GM21381 (cell line): ENCODE results near the gene PPFIA4.

Experiments used
- ATAC-seq: cut with Tn5 transposase; IDR thresholded peaks from one replicate; pipeline ENCODE4 v1.9.1; 2021; ENCODE audit warnings: mild to moderate bottlenecking, moderate library complexity; ENCODE audit not compliant: unreplicated experiment

Gene PPFIA4

DNA sequence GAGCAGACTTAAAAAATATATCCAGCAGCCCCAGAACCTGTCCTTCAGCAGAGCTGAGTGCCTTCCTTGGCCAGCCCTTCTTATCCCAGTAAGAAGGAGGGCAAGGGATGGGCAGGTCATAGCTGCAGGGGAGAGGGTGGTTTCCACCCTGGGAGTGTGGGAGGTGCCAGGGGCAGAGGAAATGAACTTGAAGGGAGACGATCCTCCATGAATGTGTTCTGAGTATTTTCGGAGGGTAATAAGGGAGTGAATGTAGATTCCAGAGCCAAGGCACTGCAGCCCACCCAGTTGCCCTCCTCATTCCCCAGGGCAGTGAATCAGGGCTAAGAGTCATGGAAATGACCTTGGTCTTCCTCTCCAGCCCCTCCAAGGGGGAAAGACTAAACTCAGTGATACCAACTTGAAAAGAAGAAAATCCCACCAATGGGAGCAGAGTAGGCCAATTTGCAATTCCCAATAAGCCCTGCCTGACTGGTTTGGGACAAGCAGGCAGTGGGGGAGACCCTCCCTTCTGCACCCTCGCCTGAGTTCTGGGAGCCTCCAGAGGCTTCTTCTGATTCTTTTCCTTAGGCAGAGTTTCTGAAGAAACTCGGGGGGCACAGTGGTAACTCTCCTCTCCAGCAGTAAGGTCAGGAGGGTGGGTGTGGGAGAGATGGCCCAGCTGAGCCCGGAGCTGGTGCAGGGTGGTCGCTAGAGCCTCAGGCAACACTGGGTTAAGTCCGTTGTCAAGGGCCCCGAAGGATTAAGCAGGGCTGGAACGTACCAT is 55.4 kb downstream of the PPFIA4 start:
- ATAC-seq: no peak

DNA sequence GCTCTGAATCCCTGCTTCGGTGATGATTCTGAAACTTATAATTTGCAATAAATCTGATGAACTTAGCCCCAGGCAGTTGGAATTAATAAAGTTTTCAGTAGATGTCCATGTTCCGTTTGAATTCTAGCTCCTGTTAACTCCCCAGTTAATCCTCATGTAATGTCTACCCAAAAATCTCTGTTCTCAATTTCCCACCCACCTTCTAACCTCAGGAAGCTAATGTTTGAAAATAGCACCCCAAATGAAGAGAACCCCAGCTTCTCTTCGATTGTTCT is 55.9 kb downstream of the PPFIA4 start:
- ATAC-seq: no peak

DNA sequence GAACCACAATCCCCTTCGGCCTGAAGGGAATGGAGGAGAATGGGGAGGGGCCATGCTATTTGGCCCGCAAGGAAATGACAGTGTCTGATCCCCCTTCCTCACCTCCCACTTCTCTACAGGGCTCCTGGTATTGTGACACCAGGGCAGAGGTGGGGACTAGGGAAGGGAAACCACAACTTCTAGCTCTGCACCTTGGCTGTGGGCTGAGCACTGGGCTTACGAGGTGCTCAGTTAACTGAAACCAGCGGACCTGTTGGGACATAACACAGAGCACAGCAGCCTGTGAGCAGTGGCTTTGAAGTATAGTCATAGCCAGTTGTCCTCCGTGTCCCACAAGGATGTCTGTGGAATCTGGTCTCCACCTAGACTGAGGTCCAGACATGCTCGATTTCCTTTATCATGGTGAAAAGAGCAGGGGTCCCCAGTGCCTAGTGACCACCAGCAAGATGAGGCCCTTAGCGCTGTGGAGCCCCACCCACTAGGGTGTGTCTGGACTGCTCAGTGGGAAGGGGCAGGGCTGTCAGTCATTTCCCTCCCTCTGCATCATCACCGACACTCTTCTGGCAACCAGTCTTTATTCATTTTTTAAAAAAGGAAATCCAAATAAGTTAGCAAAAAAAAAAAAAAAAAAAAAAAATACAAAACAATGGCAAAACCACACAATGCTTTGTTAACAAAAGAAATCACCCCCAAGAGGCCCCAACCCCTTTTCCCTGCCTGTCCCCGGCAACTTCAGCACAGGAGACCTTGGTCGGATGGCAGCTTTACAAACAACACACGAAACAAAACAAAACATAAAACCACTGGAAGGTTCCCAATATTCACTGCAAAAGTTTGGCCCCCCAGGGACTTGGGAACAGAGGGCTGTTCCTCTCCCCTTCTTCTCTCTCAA is 56.5 kb downstream of the PPFIA4 start:
- no peak for ATAC-seq

DNA sequence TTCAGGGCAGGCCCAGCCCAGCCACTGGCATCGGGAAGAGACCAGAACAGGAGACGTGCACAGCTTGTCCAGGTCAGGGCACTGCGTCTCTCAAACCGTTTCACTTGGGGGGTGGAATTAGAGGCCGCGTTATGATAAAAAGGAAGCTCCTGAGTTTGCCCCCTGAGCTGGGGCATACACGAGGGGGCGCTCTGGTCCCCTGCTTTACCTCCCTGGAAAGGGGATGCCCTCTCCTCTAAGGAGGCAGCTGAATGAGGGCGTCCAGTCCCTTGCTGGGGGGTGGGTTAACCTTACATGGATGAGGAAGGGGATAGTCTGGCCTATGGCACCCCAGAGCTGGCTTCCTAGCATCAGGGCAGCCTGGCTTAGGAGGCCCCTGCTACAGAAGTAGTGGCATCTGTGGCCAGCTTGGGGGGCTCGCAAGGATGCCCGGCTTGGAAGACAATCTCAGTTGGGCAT is 57.2 kb downstream of the PPFIA4 start:
- no peak for ATAC-seq

DNA sequence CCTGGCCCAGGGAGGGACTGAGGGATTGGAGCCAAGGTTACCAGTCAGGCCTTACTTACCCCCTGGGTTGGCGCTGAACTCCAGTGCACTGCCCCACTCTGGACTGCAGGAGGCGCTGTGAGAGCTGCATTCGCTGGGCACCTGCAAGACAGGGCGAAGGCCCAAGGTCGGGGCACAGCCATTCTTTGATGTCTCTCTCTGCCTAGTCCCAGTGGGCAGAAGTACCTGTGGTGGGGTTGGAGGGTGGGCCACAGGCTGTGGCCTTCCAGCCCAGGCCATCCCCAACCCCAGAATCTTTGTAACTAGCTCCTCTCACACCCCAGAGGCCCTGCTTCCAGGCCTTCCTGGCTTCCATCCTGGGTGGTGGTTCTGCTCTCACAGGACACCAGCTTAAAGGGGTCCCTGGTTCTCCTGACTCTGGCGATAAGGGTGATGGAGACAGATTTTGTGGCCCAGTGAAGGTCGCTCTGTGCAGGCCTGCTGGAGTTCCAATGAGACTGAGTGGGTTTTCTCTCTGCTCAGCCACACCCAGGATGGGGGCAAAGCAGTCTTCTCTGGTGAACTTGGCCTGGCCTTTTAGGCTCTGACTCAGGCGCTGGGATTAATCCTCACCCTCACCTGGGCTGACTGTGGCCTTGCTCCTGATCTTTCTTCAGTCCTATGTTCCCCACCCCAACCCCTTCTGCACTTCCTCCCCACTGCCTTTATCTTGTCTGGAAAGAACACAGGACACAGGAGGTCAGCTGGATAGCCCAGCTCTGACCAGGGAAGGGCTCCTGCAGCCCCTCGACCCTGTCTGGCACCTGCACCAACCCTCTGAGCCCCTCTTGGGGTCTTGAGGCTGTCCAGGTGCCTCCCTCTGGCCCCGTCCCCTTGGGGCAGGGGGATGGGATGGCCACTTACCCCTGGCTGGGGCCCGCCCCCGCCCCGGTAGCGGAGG is 58.6 kb downstream of the PPFIA4 start:
- ATAC-seq: no peak

- ATAC-seq: no peak
Observed at GRCh38 chr1:203085528-203086406, 59.5 kb downstream of the PPFIA4 start, which contains the start of gene MYOG. TSS of gene MYOG (minus strand) at chr1:203086012. CDS start at chr1:203085961, 51 bp downstream.

DNA sequence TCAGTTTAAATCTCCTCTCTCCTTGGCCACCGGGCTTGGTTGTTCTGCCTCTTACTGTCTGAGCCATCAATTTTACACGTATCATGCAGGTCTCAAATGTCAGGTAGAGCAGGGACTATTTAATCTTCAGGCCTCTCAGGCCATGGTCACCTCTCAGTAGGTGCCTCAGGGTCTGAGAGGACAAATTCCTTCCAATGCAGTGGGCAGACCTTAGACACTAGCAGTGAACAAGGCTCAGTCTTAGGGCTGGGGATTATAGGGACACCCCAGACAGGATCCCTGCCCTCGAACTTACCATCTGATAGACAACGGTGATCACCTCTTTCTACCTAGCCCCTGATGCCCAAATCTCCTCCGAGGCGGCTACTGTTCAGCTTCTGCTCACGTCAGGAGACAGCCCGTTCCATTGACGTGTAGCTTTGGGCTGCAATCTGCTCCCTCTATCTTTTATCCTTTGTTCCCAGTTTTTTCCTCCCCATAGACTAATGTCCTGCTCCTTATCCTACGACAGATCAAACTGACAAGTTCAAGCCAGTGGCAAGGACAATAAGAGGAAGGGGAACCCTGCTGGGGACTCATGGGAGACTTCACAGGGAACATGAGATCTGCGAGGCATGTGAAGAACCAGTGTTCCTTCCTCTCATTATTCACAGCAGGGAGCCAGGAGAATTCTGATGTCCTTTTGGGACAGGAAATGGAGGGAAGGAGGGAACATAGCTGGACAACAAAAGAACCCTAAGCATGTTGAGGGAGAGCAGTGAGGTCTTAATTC is 60.9 kb downstream of the PPFIA4 start:
- no peak for ATAC-seq

DNA sequence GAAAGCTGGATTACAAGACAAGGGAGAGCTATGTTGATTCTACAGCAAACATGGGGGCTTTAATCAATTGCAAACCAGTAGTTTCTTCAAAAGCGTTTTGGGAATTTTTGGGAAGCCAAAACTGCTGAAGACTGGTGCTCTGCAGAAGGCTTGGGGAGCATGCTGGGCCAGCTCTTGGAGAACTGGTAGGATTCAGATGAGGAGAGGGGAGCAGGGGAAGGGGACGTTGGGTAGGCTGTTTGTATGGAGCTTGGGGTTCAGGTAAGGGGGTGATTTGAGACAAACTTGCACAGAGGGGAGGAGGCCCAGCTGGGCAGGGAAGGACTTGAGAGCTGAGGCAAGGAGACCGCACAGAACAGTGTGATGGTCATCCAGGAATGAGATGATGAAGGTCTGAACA is 62.1 kb downstream of the PPFIA4 start:
- ATAC-seq: no peak

GRCh38 chr1:203089001-203089650 is 62.8 kb downstream of the PPFIA4 start:
- ATAC-seq: no peak

DNA sequence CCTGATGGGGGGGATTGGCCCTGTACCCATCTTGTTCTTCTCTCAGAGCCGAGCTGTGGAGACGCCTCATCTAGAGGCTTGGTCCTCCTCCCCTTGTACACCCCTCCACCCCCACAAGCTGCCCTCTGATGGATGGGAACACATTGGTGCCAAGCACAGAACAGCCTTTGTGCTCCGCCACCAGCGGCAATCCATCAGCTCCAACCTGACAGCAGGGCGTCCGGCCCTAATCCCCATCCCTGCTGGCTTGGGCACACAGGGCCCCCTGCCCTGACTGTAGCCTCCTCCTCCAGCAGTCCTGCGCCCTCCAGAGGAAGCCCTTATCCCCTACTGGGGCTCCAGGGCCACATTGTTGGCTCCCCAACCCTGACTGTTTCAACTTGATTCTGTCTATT is 63.4 kb downstream of the PPFIA4 start:
- no peak for ATAC-seq

DNA sequence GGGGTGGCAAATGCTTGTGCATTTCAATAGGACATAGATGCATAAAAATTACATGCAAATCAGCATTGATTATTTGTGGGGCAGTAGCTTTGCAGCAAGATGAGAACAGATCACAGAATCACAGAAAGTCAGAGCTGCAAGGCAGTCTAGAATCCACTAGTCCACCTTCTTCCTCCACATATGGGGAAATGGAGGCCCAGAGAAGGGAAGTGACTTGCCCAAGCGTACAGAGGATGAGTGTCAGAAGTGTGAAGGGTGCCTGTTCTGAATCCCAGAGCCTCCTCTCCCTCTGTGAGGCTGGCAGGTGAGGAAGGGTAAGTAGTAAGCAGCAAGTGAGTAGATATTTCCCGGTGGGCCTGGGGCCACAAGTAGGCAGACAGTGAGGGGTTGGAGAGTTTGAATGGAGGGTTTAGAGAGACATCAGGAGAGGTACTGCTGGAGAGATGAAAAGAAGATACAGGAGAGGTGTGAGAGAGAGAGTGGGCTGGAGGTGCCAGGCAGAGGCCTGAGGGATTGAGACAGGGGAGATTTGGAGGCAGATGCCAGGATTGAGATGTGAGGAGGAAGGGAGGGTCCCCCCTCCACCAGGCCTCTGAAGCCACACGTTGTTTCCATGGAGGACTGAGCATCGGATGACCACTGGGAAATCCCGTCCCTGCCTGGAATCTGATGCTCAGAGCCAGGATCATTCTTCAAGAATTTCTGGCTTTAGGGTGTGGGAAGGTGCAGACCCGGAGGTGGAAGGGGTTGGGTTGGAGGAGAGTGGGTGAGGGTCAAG is 64.3 kb downstream of the PPFIA4 start:
- ATAC-seq: no peak

DNA sequence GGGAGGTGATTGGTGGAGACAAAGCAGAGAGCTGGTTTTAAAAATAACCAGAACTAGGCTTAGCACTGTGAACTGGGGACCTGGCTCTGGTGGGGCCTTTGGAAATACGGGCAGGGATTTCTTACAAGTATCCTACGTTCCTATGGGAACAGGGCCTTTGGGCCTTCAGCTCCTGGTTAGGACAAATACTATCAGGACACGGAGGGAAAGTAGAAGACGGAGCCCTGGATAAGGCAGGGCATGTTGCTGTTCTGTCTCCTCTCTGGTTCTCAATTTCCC is 64.8 kb downstream of the PPFIA4 start:
- no peak for ATAC-seq

- ATAC-seq: no peak
Observed at GRCh38 chr1:203091761-203092330, 65.6 kb downstream of the PPFIA4 start.

- ATAC-seq: no peak
Observed at GRCh38 chr1:203093754-203094410, 67.6 kb downstream of the PPFIA4 start.

- no peak for ATAC-seq
Observed at GRCh38 chr1:203095061-203095690, 68.9 kb downstream of the PPFIA4 start.

- no peak for ATAC-seq
Observed at GRCh38 chr1:203096566-203096965, 70.3 kb downstream of the PPFIA4 start.

DNA sequence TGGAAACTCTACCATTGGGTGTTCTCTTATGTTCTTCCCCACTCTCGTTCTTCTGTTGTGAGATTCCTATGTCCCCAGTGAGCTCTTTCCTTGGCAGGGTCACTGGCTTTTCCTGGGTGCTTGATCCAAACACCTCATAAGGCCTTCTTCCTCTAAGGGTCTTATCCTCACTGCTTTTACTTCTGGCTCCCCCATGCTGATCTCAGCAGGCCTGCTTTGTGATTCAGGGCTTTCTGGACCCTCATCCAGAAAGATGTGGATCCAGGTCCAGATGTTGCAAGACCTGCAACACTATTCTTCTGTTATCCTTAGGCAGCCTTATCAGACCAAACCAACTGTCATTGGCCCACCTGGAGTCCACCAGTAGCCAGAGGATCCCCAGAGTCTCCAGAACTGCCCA is 70.7 kb downstream of the PPFIA4 start:
- ATAC-seq: no peak
